DOHH2 (cell line): ENCODE results near the gene SOWAHA.

Experiments
- CTCF ChIP-seq: fragments of 200-600 bp; sonication (generic); IDR thresholded peaks from one replicate; pipeline ENCODE4 v1.5.1; 2014; ENCODE audit warnings: antibody characterized with exemption, mild to moderate bottlenecking, low read depth, low read length; ENCODE audit not compliant: poor library complexity, severe bottlenecking
- EZH2phosphoT487 ChIP-seq: fragments of 200-600 bp; sonication (generic); IDR thresholded peaks from 2 replicates; pipeline ENCODE4 v1.6.1; 2017; ENCODE audit warnings: borderline replicate concordance, mild to moderate bottlenecking, antibody characterized with exemption, low read length, moderate library complexity, mixed read lengths

GRCh38 chr5:132777209-132778069, 35.7 kb upstream of the SOWAHA start, which contains the start of gene SEPTIN8:
- TF ChIP-seq CTCF (no peak), EZH2phosphoT487 (0 out of 2 replicates have a peak, but pooled peaks have one; percentile 27)
